Muscle of leg (tissue), 11 donors: ENCODE results near the gene KLHL11. TPM values are rescaled to one million over a fixed set of nuclear protein-coding genes. Genes with fewer than 3 reads are reported as not detected.
A peak's percentile ranks its signal among the peaks of the same experiment; 100 is the strongest.
"Not testable (repeated sequence)": the region's sequence is repeated elsewhere in the genome, so short reads cannot be mapped to it uniquely, and the experiment has no call there.

Experiments
- DNase-seq: peaks from one replicate; pipeline ENCODE4 v3.0.0; 2013
- H3K27ac ChIP-seq: one replicate; pipeline ENCODE4 v1.5.1; 2013; ENCODE audit warnings: mild to moderate bottlenecking, low read length, control low read depth
- H3K27me3 ChIP-seq: one replicate; pipeline ENCODE4 v1.6.1; 2013; ENCODE audit warnings: low read length; ENCODE audit not compliant: control insufficient read depth, insufficient read depth
- H3K36me3 ChIP-seq: one replicate; pipeline ENCODE4 v1.6.1; 2013; ENCODE audit warnings: low read length; ENCODE audit not compliant: control insufficient read depth, insufficient read depth
- H3K4me1 ChIP-seq: one replicate; pipeline ENCODE4 v1.6.1; 2013; ENCODE audit warnings: low read length; ENCODE audit not compliant: control insufficient read depth, insufficient read depth
- H3K4me3 ChIP-seq: one replicate; pipeline ENCODE4 v1.5.1; 2013; ENCODE audit warnings: low read length, control low read depth
- H3K9me3 ChIP-seq: replicated peaks from 2 replicates; pipeline ENCODE4 v1.6.1; 2013; ENCODE audit warnings: low read depth, low read length; ENCODE audit not compliant: control insufficient read depth
- whole genome bisulfite sequencing: methylation state at CpG from one replicate; pipeline ENCODE4 v1.1.5; 2013; ENCODE audit warnings: missing lambda C conversion rate; ENCODE audit not compliant: insufficient coverage; 5-methylcytosine and 5-hydroxymethylcytosine counted together
- polyA plus RNA-seq, 8 donors: library from polyadenylated mRNA; unstranded; fragments of 120-200 nt; gene quantifications; one replicate each; pipeline versions ENCODE4 v1.2.1 to v1.2.3, GENCODE V29; 2013; ENCODE audit warnings: inconsistent platforms in 1 of 8, low replicate concordance in 1 of 8; ENCODE audit not compliant: insufficient read length in 8 of 8, insufficient read depth in 1 of 8
- total RNA-seq: library from RNA; stranded (reverse); fragments of 120-200 nt; gene quantifications from one replicate; pipeline ENCODE4 v1.2.4, GENCODE V29; 2013

The KLHL11 gene
- total and polyA plus RNA-seq, 9 donors = 3.2 to 15.8 (median 5.3) TPM

- WGBS = 89% methylated on average over 1 of the region's 3 CpGs
- Histone ChIP-seq H3K27ac (no peak overlapping the region), H3K4me1 (peaks cover 9% of the 10 kb centered on the region), H3K27me3 (no peaks in the 10 kb centered on the region), H3K9me3 (no peaks in the 10 kb centered on the region), H3K4me3 (no peak overlapping the region), H3K36me3 (peaks cover 59% of the 10 kb centered on the region)
- no peak for DNase-seq
Observed at GRCh38 chr17:41868568-41868967, 3.3 kb upstream of the KLHL11 start.

GRCh38 chr17:41865596-41865893 is 322 bp upstream of the KLHL11 start:
- no peak for DNase-seq
- no peaks in the 10 kb centered on the region for H3K27me3 ChIP-seq
- H3K9me3 ChIP-seq = no peaks in the 10 kb centered on the region
- H3K36me3 ChIP-seq = peaks cover 33% of the 10 kb centered on the region
- peak overlapping the region; percentile 66 for H3K27ac ChIP-seq
- H3K4me1 ChIP-seq = peaks cover 18% of the 10 kb centered on the region
- H3K4me3 ChIP-seq = peak overlapping the region; percentile 44
- 0% methylated on average over 6 of the region's 10 CpGs for WGBS

GRCh38 chr17:41864498-41864835 is 756 bp downstream of the KLHL11 start:
- no peak for DNase-seq
- WGBS = 0% methylated on average over 25 of the region's 25 CpGs
- Histone ChIP-seq H3K9me3 (no peaks in the 10 kb centered on the region), H3K27ac (peak overlapping the region; percentile 91), H3K36me3 (peaks cover 22% of the 10 kb centered on the region), H3K4me3 (peak overlapping the region; percentile 74), H3K27me3 (no peaks in the 10 kb centered on the region), H3K4me1 (peaks cover 18% of the 10 kb centered on the region)

GRCh38 chr17:41863074-41863848 is 2.0 kb downstream of the KLHL11 start:
- 65% methylated on average over 12 of the region's 18 CpGs for WGBS
- H3K4me3 ChIP-seq = peak overlapping the region; percentile 74
- H3K27ac ChIP-seq = no peak overlapping the region
- peaks cover 18% of the 10 kb centered on the region for H3K4me1 ChIP-seq
- H3K36me3 ChIP-seq = peaks cover 16% of the 10 kb centered on the region
- peak; percentile 12 for DNase-seq
- no peaks in the 10 kb centered on the region for H3K27me3 ChIP-seq
- no peaks in the 10 kb centered on the region for H3K9me3 ChIP-seq

GRCh38 chr17:41860254-41860931 is 4.8 kb downstream of the KLHL11 start:
- H3K4me3 ChIP-seq = no peak overlapping the region
- no peaks in the 10 kb centered on the region for H3K27me3 ChIP-seq
- H3K27ac ChIP-seq = no peak overlapping the region
- no peaks in the 10 kb centered on the region for H3K9me3 ChIP-seq
- H3K4me1 ChIP-seq = peaks cover 16% of the 10 kb centered on the region
- no peaks in the 10 kb centered on the region for H3K36me3 ChIP-seq
- no peak for DNase-seq
- WGBS = 100% methylated on average over 1 of the region's 3 CpGs

DNA sequence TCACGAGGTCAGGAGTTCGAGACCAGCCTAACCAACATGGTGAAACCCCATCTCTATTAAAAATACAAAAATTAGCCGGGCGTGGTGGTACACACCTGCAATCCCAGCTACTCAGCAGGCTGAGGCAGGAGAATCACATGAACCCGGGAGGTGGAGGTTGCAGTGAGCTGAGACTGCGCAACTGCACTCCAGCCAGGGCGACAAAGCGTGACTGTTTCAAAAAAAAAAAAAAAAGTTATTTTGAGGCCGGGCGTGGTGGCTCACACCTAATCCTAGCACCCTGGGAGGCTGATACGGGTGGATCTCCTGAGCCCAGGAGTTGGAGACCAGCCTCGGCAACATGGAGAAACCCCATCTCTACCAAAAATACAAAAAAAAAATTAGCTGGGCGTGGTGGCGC is 13.8 kb downstream of the KLHL11 start:
- peaks cover 25% of the 10 kb centered on the region for H3K36me3 ChIP-seq
- 100% methylated on average over 1 of the region's 14 CpGs for WGBS
- not testable (repeated sequence) for H3K27ac ChIP-seq, H3K9me3 ChIP-seq, H3K4me1 ChIP-seq, DNase-seq, H3K27me3 ChIP-seq, H3K4me3 ChIP-seq

DNA sequence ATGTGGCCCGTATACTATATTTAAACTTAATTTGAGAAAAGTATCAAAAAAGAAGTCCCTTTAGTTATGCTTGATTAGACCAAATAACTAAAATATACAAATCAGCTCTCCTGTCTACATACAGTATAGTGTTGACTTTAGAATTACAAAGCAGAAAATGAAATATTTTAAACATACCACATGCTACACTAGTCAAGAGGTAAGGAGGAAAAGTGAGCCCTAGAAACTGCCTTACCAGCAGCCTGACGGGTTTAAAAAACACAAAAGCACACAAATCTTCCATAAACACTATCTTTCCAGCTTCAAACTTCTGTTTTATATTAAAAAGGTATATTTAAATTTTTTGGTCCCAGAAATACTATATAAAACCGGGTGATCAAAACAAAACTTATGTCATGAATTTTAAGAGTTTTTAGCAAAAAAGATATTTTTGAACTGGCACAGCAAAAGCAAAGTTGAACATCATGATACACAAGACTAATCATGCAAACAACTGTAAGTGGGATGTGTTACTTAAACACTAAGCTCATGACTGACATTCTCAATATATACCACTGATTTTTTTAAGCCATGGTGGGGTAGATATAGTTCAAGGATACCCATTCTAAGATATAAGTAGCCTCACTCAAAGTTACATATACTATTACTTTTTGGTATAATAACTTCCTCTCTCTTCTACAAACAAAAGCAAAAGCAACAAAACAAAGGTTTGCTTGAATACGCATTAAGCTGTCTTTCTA is 15.8 kb downstream of the KLHL11 start:
- Histone ChIP-seq H3K27ac (no peak overlapping the region), H3K4me1 (no peaks in the 10 kb centered on the region), H3K27me3 (no peaks in the 10 kb centered on the region), H3K36me3 (peaks cover 21% of the 10 kb centered on the region), H3K4me3 (no peak overlapping the region), H3K9me3 (no peaks in the 10 kb centered on the region)
- DNase-seq = no peak
- WGBS = no CpG with 5 or more reads among the region's 4 CpGs

- Histone ChIP-seq H3K27me3 (no peaks in the 10 kb centered on the region), H3K36me3 (peaks cover 15% of the 10 kb centered on the region), H3K4me3 (no peak overlapping the region), H3K4me1 (no peaks in the 10 kb centered on the region), H3K9me3 (no peaks in the 10 kb centered on the region), H3K27ac (no peak overlapping the region)
- DNase-seq = no peak
- WGBS = no CpG with 5 or more reads among the region's 4 CpGs
Observed at GRCh38 chr17:41848788-41849187, 16.4 kb downstream of the KLHL11 start.

- H3K9me3 ChIP-seq = no peaks in the 10 kb centered on the region
- H3K4me3 ChIP-seq = no peak overlapping the region
- no peaks in the 10 kb centered on the region for H3K27me3 ChIP-seq
- peaks cover 7% of the 10 kb centered on the region for H3K36me3 ChIP-seq
- no CpG with 5 or more reads among the region's 6 CpGs for WGBS
- no peak overlapping the region for H3K27ac ChIP-seq
- no peaks in the 10 kb centered on the region for H3K4me1 ChIP-seq
- DNase-seq = no peak
Observed at GRCh38 chr17:41844971-41845370, 20.3 kb downstream of the KLHL11 start.

- not testable (repeated sequence) for DNase-seq, H3K4me3 ChIP-seq, H3K27me3 ChIP-seq, H3K27ac ChIP-seq, H3K36me3 ChIP-seq, H3K4me1 ChIP-seq, H3K9me3 ChIP-seq
- 92% methylated on average over 3 of the region's 6 CpGs for WGBS
Observed at GRCh38 chr17:41840781-41841180, 24.4 kb downstream of the KLHL11 start.
